ENCODE data around the gene SCN3B. TPM values are rescaled to one million over a fixed set of nuclear protein-coding genes. Genes with fewer than 3 reads are reported as not detected.

Gene SCN3B
- total and polyA plus RNA-seq, 2 donors = 0.14 to 0.84 TPM

GRCh38 chr11:123616505-123617198, 37.8 kb downstream of the SCN3B start:
- Histone ChIP-seq H3K9me3 (ENCODE audit: control insufficient read depth in 2 of 2, insufficient read depth in 1 of 2, low read length in 1 of 2) (no peaks in the 10 kb centered on the region), H3K36me3 (ENCODE audit: control insufficient read depth in 2 of 2, insufficient read depth in 2 of 2, low read length in 1 of 2) (peaks cover 55 to 75% of the 10 kb centered on the region in 2 donors), H3K27ac (ENCODE audit: low read depth in 1 of 2, low read length in 1 of 2) (no peak overlapping the region), H3K4me3 (ENCODE audit: low read length in 2 of 2) (no peak overlapping the region), H3K4me1 (ENCODE audit: control insufficient read depth in 2 of 2, insufficient read depth in 2 of 2, low read length in 2 of 2) (no peaks in the 10 kb centered on the region), H3K27me3 (ENCODE audit: control insufficient read depth in 2 of 2, insufficient read depth in 1 of 2, low read length in 1 of 2) (no peaks in the 10 kb centered on the region)
- no peak for DNase-seq (ENCODE audit: low read depth in 6 of 9, low spot score in 9 of 9)
- 93% methylated on average over 11 of the region's 11 CpGs for WGBS

DNA sequence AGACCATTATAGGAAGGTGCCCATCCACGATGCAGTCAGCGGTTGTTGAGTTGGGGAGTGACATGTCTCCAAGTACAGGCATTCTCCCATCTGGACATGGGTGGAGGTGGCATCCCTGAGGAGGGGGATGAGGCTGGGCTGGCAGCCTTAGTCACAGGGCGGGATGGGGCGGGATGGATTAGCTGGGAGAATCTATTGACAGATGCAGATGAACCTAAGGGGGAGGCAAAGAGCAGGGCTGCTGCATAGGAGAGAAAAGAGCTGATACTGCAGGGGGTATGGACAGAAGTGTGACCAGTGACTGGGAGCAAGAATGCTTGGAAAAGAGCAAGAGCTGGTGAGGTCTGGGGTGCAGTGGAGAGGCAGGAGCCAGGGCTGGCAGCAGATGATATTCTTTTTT, 42.7 kb downstream of the SCN3B start:
- Histone ChIP-seq H3K27me3 (ENCODE audit: control insufficient read depth in 2 of 2, insufficient read depth in 1 of 2, low read length in 1 of 2) (no peaks in the 10 kb centered on the region), H3K9me3 (ENCODE audit: control insufficient read depth in 2 of 2, insufficient read depth in 1 of 2, low read length in 1 of 2) (no peaks in the 10 kb centered on the region), H3K4me3 (ENCODE audit: low read length in 2 of 2) (no peak overlapping the region), H3K36me3 (ENCODE audit: control insufficient read depth in 2 of 2, insufficient read depth in 2 of 2, low read length in 1 of 2) (peaks cover 61 to 75% of the 10 kb centered on the region in 2 donors), H3K4me1 (ENCODE audit: control insufficient read depth in 2 of 2, insufficient read depth in 2 of 2, low read length in 2 of 2) (no peaks in the 10 kb centered on the region), H3K27ac (ENCODE audit: low read depth in 1 of 2, low read length in 1 of 2) (no peak overlapping the region)
- DNase-seq (ENCODE audit: low read depth in 6 of 9, low spot score in 9 of 9) = no peak
- 98% methylated on average over 4 of the region's 4 CpGs for WGBS

GRCh38 chr11:123608945-123609344, 45.5 kb downstream of the SCN3B start:
- WGBS = 97% methylated on average over 8 of the region's 8 CpGs
- H3K27ac ChIP-seq (ENCODE audit: low read depth in 1 of 2, low read length in 1 of 2) = no peak overlapping the region
- no peak overlapping the region for H3K4me3 ChIP-seq (ENCODE audit: low read length in 2 of 2)
- no peaks in the 10 kb centered on the region for H3K27me3 ChIP-seq (ENCODE audit: control insufficient read depth in 2 of 2, insufficient read depth in 1 of 2, low read length in 1 of 2)
- no peaks in the 10 kb centered on the region for H3K9me3 ChIP-seq (ENCODE audit: control insufficient read depth in 2 of 2, insufficient read depth in 1 of 2, low read length in 1 of 2)
- H3K36me3 ChIP-seq (ENCODE audit: control insufficient read depth in 2 of 2, insufficient read depth in 2 of 2, low read length in 1 of 2) = peaks cover 63 to 79% of the 10 kb centered on the region in 2 donors
- H3K4me1 ChIP-seq (ENCODE audit: control insufficient read depth in 2 of 2, insufficient read depth in 2 of 2, low read length in 2 of 2) = no peaks in the 10 kb centered on the region
- no peak for DNase-seq (ENCODE audit: low read depth in 6 of 9, low spot score in 9 of 9)

GRCh38 chr11:123608371-123608770, 46.1 kb downstream of the SCN3B start:
- Histone ChIP-seq H3K9me3 (ENCODE audit: control insufficient read depth in 2 of 2, insufficient read depth in 1 of 2, low read length in 1 of 2) (no peaks in the 10 kb centered on the region), H3K4me3 (ENCODE audit: low read length in 2 of 2) (no peak overlapping the region), H3K36me3 (ENCODE audit: control insufficient read depth in 2 of 2, insufficient read depth in 2 of 2, low read length in 1 of 2) (peaks cover 60 to 79% of the 10 kb centered on the region in 2 donors), H3K27ac (ENCODE audit: low read depth in 1 of 2, low read length in 1 of 2) (no peak overlapping the region), H3K4me1 (ENCODE audit: control insufficient read depth in 2 of 2, insufficient read depth in 2 of 2, low read length in 2 of 2) (no peaks in the 10 kb centered on the region), H3K27me3 (ENCODE audit: control insufficient read depth in 2 of 2, insufficient read depth in 1 of 2, low read length in 1 of 2) (no peaks in the 10 kb centered on the region)
- DNase-seq (ENCODE audit: low read depth in 6 of 9, low spot score in 9 of 9) = no peak
- 98% methylated on average over 9 of the region's 9 CpGs for WGBS

DNA sequence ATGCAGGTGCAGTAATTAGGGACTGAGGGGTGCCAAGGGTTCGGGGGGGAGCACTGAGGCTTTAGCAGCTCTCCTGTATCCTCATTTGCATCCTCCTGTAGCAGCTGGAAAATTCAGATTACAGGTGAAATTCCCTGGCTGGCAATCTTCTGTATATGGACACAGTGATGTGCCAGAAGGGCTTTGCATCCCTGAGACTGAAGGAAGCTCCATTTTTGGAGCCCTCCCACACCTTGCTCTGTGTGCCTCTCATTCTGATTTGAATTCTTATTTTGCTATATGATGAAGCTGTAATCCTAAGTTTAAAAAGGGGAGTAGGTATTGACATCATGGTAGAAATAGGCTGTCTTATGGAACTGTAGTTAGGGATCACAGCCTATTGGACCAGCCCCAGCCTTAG, 46.6 kb downstream of the SCN3B start:
- DNase-seq (ENCODE audit: low read depth in 6 of 9, low spot score in 9 of 9) = no peak
- 93% methylated on average over 1 of the region's 1 CpG for WGBS
- Histone ChIP-seq H3K4me3 (ENCODE audit: low read length in 2 of 2) (no peak overlapping the region), H3K4me1 (ENCODE audit: control insufficient read depth in 2 of 2, insufficient read depth in 2 of 2, low read length in 2 of 2) (no peaks in the 10 kb centered on the region), H3K36me3 (ENCODE audit: control insufficient read depth in 2 of 2, insufficient read depth in 2 of 2, low read length in 1 of 2) (peaks cover 62 to 79% of the 10 kb centered on the region in 2 donors), H3K27me3 (ENCODE audit: control insufficient read depth in 2 of 2, insufficient read depth in 1 of 2, low read length in 1 of 2) (no peaks in the 10 kb centered on the region), H3K27ac (ENCODE audit: low read depth in 1 of 2, low read length in 1 of 2) (no peak overlapping the region), H3K9me3 (ENCODE audit: control insufficient read depth in 2 of 2, insufficient read depth in 1 of 2, low read length in 1 of 2) (no peaks in the 10 kb centered on the region)

GRCh38 chr11:123603666-123604065, 50.8 kb downstream of the SCN3B start:
- 95% methylated on average over 4 of the region's 4 CpGs for WGBS
- DNase-seq (ENCODE audit: low read depth in 6 of 9, low spot score in 9 of 9) = no peak
- Histone ChIP-seq H3K27me3 (ENCODE audit: control insufficient read depth in 2 of 2, insufficient read depth in 1 of 2, low read length in 1 of 2) (no peaks in the 10 kb centered on the region), H3K27ac (ENCODE audit: low read depth in 1 of 2, low read length in 1 of 2) (no peak overlapping the region), H3K9me3 (ENCODE audit: control insufficient read depth in 2 of 2, insufficient read depth in 1 of 2, low read length in 1 of 2) (no peaks in the 10 kb centered on the region), H3K4me3 (ENCODE audit: low read length in 2 of 2) (no peak overlapping the region), H3K36me3 (ENCODE audit: control insufficient read depth in 2 of 2, insufficient read depth in 2 of 2, low read length in 1 of 2) (peaks cover 51 to 85% of the 10 kb centered on the region in 2 donors), H3K4me1 (ENCODE audit: control insufficient read depth in 2 of 2, insufficient read depth in 2 of 2, low read length in 2 of 2) (no peaks in the 10 kb centered on the region)

- Histone ChIP-seq H3K4me1 (ENCODE audit: control insufficient read depth in 2 of 2, insufficient read depth in 2 of 2, low read length in 2 of 2) (no peaks in the 10 kb centered on the region), H3K27ac (ENCODE audit: low read depth in 1 of 2, low read length in 1 of 2) (no peak overlapping the region), H3K36me3 (ENCODE audit: control insufficient read depth in 2 of 2, insufficient read depth in 2 of 2, low read length in 1 of 2) (peaks cover 44 to 80% of the 10 kb centered on the region in 2 donors), H3K27me3 (ENCODE audit: control insufficient read depth in 2 of 2, insufficient read depth in 1 of 2, low read length in 1 of 2) (no peaks in the 10 kb centered on the region), H3K9me3 (ENCODE audit: control insufficient read depth in 2 of 2, insufficient read depth in 1 of 2, low read length in 1 of 2) (no peaks in the 10 kb centered on the region), H3K4me3 (ENCODE audit: low read length in 2 of 2) (no peak overlapping the region)
- WGBS = 97% methylated on average over 4 of the region's 4 CpGs
- no peak for DNase-seq (ENCODE audit: low read depth in 6 of 9, low spot score in 9 of 9)
Observed at GRCh38 chr11:123601743-123602142, 52.7 kb downstream of the SCN3B start.

DNA sequence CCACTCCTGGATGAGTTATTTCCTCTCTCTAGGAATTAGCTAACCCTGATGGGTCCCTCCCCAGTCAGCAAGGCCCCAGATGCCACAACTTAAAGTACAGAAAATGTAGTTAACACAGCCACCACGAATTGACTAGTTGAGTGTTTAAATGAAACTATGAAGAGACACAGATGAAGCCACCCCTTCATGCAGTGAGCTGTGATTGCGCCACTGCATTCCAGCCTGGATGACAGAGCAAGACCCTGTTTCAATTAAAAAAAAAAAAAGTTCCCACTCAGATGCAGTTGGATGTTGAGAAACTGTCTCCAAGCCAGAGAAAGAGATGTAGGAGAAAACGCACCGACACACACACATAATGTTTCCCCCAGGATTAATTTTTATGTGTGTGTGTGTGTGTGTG, 53.3 kb downstream of the SCN3B start:
- Histone ChIP-seq H3K27ac (ENCODE audit: low read depth in 1 of 2, low read length in 1 of 2) (no peak overlapping the region), H3K36me3 (ENCODE audit: control insufficient read depth in 2 of 2, insufficient read depth in 2 of 2, low read length in 1 of 2) (peaks cover 38 to 80% of the 10 kb centered on the region in 2 donors), H3K4me3 (ENCODE audit: low read length in 2 of 2) (no peak overlapping the region), H3K9me3 (ENCODE audit: control insufficient read depth in 2 of 2, insufficient read depth in 1 of 2, low read length in 1 of 2) (no peaks in the 10 kb centered on the region), H3K4me1 (ENCODE audit: control insufficient read depth in 2 of 2, insufficient read depth in 2 of 2, low read length in 2 of 2) (no peaks in the 10 kb centered on the region), H3K27me3 (ENCODE audit: control insufficient read depth in 2 of 2, insufficient read depth in 1 of 2, low read length in 1 of 2) (no peaks in the 10 kb centered on the region)
- WGBS = 97% methylated on average over 4 of the region's 4 CpGs
- no peak for DNase-seq (ENCODE audit: low read depth in 6 of 9, low spot score in 9 of 9)

DNA sequence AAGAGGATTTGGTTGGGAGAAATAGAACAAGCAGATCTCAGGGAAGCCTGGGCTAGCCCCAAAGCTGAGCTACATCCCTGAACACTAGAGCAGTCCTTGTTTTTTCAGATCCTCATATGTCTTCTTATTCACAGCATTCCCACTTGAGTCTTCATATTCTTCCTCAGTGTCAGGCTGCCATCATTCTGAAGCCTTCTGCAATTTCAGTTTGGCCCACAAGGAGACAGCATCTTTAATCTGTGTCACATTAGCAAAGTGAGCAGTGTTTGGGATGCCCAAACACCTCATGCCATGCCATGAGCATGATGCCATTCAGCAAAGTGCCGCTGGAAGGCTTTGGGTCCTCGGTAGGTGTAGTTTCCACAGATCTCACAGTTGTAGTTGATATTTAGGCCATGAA, 56.6 kb downstream of the SCN3B start:
- peaks cover 35 to 68% of the 10 kb centered on the region in 2 donors for H3K36me3 ChIP-seq (ENCODE audit: control insufficient read depth in 2 of 2, insufficient read depth in 2 of 2, low read length in 1 of 2)
- no peak overlapping the region for H3K4me3 ChIP-seq (ENCODE audit: low read length in 2 of 2)
- H3K9me3 ChIP-seq (ENCODE audit: control insufficient read depth in 2 of 2, insufficient read depth in 1 of 2, low read length in 1 of 2) = no peaks in the 10 kb centered on the region
- no peaks in the 10 kb centered on the region for H3K4me1 ChIP-seq (ENCODE audit: control insufficient read depth in 2 of 2, insufficient read depth in 2 of 2, low read length in 2 of 2)
- no peak for DNase-seq (ENCODE audit: low read depth in 6 of 9, low spot score in 9 of 9)
- no peak overlapping the region for H3K27ac ChIP-seq (ENCODE audit: low read depth in 1 of 2, low read length in 1 of 2)
- H3K27me3 ChIP-seq (ENCODE audit: control insufficient read depth in 2 of 2, insufficient read depth in 1 of 2, low read length in 1 of 2) = no peaks in the 10 kb centered on the region
- WGBS = over 99% methylated on average over 2 of the region's 2 CpGs
